IMR-90 (cell line): Measurements from ENCODE around the gene CLIC5. TPM values are rescaled to one million over a fixed set of nuclear protein-coding genes. Genes with fewer than 3 reads are reported as not detected.

Experiments
- ATAC-seq: fragments of 200-7000 bp; cut with Tn5 transposase; 2 replicates; pipeline ENCODE4 v1.9.1; 2020; ENCODE audit warnings: low read depth, mild to moderate bottlenecking, moderate library complexity
- BruUV-seq: library from RNA; stranded (reverse); fragments of 400-500 nt; replicated peaks from 2 replicates; lab custom pipeline; 2021; lab: Mats Ljungman, UMichigan
- CTCF ChIA-PET: fragments of 300-600 bp; formaldehyde crosslinking; extraction: SDS; loops from one replicate; lab custom pipeline; 2021; ENCODE audit warnings: antibody characterized with exemption; lab: Yijun Ruan, JAX
- POLR2A ChIA-PET: fragments of 300-600 bp; sonication (Branson Sonifier 250); formaldehyde crosslinking; loops from one replicate; lab custom pipeline; 2022; ENCODE audit warnings: antibody characterized with exemption; ENCODE audit not compliant: unreplicated experiment; lab: Charles Lee
- DNase-seq: peaks from one replicate; pipeline ENCODE4 v3.0.0; 2013
- H2AFZ ChIP-seq: replicated peaks from 2 replicates; pipeline ENCODE3; 2013; ENCODE audit warnings: low read length, mild to moderate bottlenecking; ENCODE audit not compliant: poor library complexity
- H2AK5ac ChIP-seq: 2 replicates; pipeline ENCODE4 v1.6.1; 2013; ENCODE audit warnings: low read depth, low read length, inconsistent platforms
- H2AK9ac ChIP-seq: replicated peaks from 2 replicates; pipeline ENCODE3; 2013; ENCODE audit warnings: mild to moderate bottlenecking, low read depth, low read length, moderate library complexity; ENCODE audit not compliant: poor library complexity
- H2BK120ac ChIP-seq: 2 replicates; pipeline ENCODE4 v1.6.1; 2013; ENCODE audit warnings: low read depth, low read length, inconsistent platforms
- H2BK15ac ChIP-seq: 3 replicates; pipeline ENCODE4 v1.6.1; 2013; ENCODE audit warnings: low read depth, low read length, inconsistent platforms
- H2BK20ac ChIP-seq: 2 replicates; pipeline ENCODE4 v1.6.1; 2013; ENCODE audit warnings: low read depth, mild to moderate bottlenecking, inconsistent platforms, low read length, moderate library complexity
- H2BK5ac ChIP-seq: 2 replicates; pipeline ENCODE4 v1.6.1; 2013; ENCODE audit warnings: mild to moderate bottlenecking, low read depth, low read length, inconsistent platforms; ENCODE audit not compliant: poor library complexity, severe bottlenecking
- H3K14ac ChIP-seq: replicated peaks from 2 replicates; pipeline ENCODE4 v1.6.1; 2013; ENCODE audit warnings: low read depth, low read length, inconsistent platforms
- H3K18ac ChIP-seq: 2 replicates; pipeline ENCODE4 v1.6.1; 2013; ENCODE audit warnings: low read depth, low read length, control low read depth
- H3K23ac ChIP-seq: 2 replicates; pipeline ENCODE4 v1.6.1; 2013; ENCODE audit warnings: low read depth, low read length, inconsistent platforms
- H3K27ac ChIP-seq: 2 replicates; pipeline ENCODE4 v1.5.1; 2013; ENCODE audit warnings: mild to moderate bottlenecking, control low read depth, low read length; ENCODE audit not compliant: insufficient read depth
- H3K27me3 ChIP-seq: 2 replicates; pipeline ENCODE4 v1.6.1; 2013; ENCODE audit warnings: low read length; ENCODE audit not compliant: control insufficient read depth, insufficient read depth
- H3K36me3 ChIP-seq: 2 replicates; pipeline ENCODE4 v1.6.1; 2013; ENCODE audit warnings: low read length, mixed read lengths; ENCODE audit not compliant: control insufficient read depth, insufficient read depth
- H3K4ac ChIP-seq: 2 replicates; pipeline ENCODE4 v1.6.1; 2013; ENCODE audit warnings: low read depth, low read length, inconsistent platforms
- H3K4me1 ChIP-seq: 2 replicates; pipeline ENCODE4 v1.6.1; 2013; ENCODE audit warnings: low read length, mixed read lengths; ENCODE audit not compliant: control insufficient read depth, insufficient read depth
- H3K4me2 ChIP-seq: 2 replicates; pipeline ENCODE4 v1.6.1; 2013; ENCODE audit warnings: low read depth, mild to moderate bottlenecking, control low read depth, low read length, moderate library complexity
- H3K4me3 ChIP-seq: 2 replicates; pipeline ENCODE4 v1.5.1; 2013; ENCODE audit warnings: low read depth, mild to moderate bottlenecking, control low read depth, low read length, moderate library complexity; ENCODE audit not compliant: insufficient read depth
- H3K56ac ChIP-seq: 2 replicates; pipeline ENCODE4 v1.6.1; 2013; ENCODE audit warnings: low read length, inconsistent platforms; ENCODE audit not compliant: insufficient read depth; ENCODE audit errors: extremely low read depth
- H3K79me1 ChIP-seq, 2 experiments: 2 replicates each; pipeline ENCODE4 v1.6.1; 2013; ENCODE audit warnings: low read length in 2 of 2, inconsistent platforms in 1 of 2, low read depth in 1 of 2
- H3K9ac ChIP-seq: 2 replicates; pipeline ENCODE4 v1.6.1; 2013; ENCODE audit warnings: low read depth, low read length, control low read depth
- H3K9me1 ChIP-seq: 2 replicates; pipeline ENCODE4 v1.6.1; 2013; ENCODE audit warnings: low read length, inconsistent platforms; ENCODE audit not compliant: insufficient read depth
- H3K9me3 ChIP-seq: 2 replicates; pipeline ENCODE4 v1.6.1; 2013; ENCODE audit warnings: low read length; ENCODE audit not compliant: control insufficient read depth, insufficient read depth
- H4K20me1 ChIP-seq: 2 replicates; pipeline ENCODE4 v1.6.1; 2013; ENCODE audit warnings: low read length, inconsistent platforms; ENCODE audit not compliant: insufficient read depth
- H4K5ac ChIP-seq: 2 replicates; pipeline ENCODE4 v1.6.1; 2013; ENCODE audit warnings: mild to moderate bottlenecking, low read depth, low read length, control low read depth
- H4K8ac ChIP-seq, 2 experiments: 2 replicates each; pipeline ENCODE4 v1.6.1; 2013; ENCODE audit warnings: low read depth in 2 of 2, low read length in 2 of 2, control low read depth in 1 of 2, inconsistent platforms in 1 of 2
- H4K91ac ChIP-seq: 2 replicates; pipeline ENCODE4 v1.6.1; 2013; ENCODE audit warnings: low read depth, low read length, inconsistent platforms; ENCODE audit not compliant: insufficient read depth
- BHLHE40 ChIP-seq: fragments of 150-350 bp; IDR thresholded peaks from 2 replicates; pipeline ENCODE4 v1.6.1; 2016; ENCODE audit warnings: mild to moderate bottlenecking, low read depth, low read length
- CEBPB ChIP-seq: IDR thresholded peaks from 2 replicates; pipeline ENCODE4 v1.6.1; 2012; ENCODE audit warnings: low read depth, low read length, improper control_type of control experiment
- CHD1 ChIP-seq: IDR thresholded peaks from 2 replicates; pipeline ENCODE4 v1.6.1; 2012; ENCODE audit warnings: low read depth, low read length, improper control_type of control experiment
- CTCF ChIP-seq: conservative IDR thresholded peaks from 2 replicates; pipeline ENCODE4 v1.5.1; 2012; ENCODE audit warnings: mild to moderate bottlenecking, low read depth, low read length, improper control_type of control experiment
- ELK1 ChIP-seq: fragments of 150-350 bp; IDR thresholded peaks from 2 replicates; pipeline ENCODE4 v1.6.1; 2016; ENCODE audit warnings: low read depth, mild to moderate bottlenecking, low read length, moderate library complexity, borderline replicate concordance
- FOS ChIP-seq: fragments of 150-350 bp; IDR thresholded peaks from 2 replicates; pipeline ENCODE4 v1.6.1; 2016; ENCODE audit warnings: low read depth, low read length
- MAFK ChIP-seq: IDR thresholded peaks from 2 replicates; pipeline ENCODE4 v1.6.1; 2012; ENCODE audit warnings: low read depth, low read length, improper control_type of control experiment
- MAZ ChIP-seq: IDR thresholded peaks from 2 replicates; pipeline ENCODE4 v1.6.1; 2012; ENCODE audit warnings: low read depth, mild to moderate bottlenecking, low read length, improper control_type of control experiment, moderate library complexity, borderline replicate concordance
- MXI1 ChIP-seq: IDR thresholded peaks from 2 replicates; pipeline ENCODE4 v1.6.1; 2012; ENCODE audit warnings: low read depth, mild to moderate bottlenecking, low read length, moderate library complexity, borderline replicate concordance
- NFE2L2 ChIP-seq: fragments of 150-350 bp; IDR thresholded peaks from 2 replicates; pipeline ENCODE4 v1.6.1; 2016; ENCODE audit warnings: low read depth, mild to moderate bottlenecking, low read length
- POLR2A ChIP-seq: IDR thresholded peaks from 2 replicates; pipeline ENCODE4 v1.6.1; 2012; ENCODE audit warnings: mild to moderate bottlenecking, low read depth, low read length
- RAD21 ChIP-seq: IDR thresholded peaks from 2 replicates; pipeline ENCODE4 v1.6.1; 2012; ENCODE audit warnings: low read length, improper control_type of control experiment
- RCOR1 ChIP-seq: IDR thresholded peaks from 2 replicates; pipeline ENCODE4 v1.6.1; 2012; ENCODE audit warnings: mild to moderate bottlenecking, low read length, improper control_type of control experiment; ENCODE audit not compliant: insufficient replicate concordance
- RFX5 ChIP-seq: IDR thresholded peaks from 2 replicates; pipeline ENCODE4 v1.8.0; 2012; ENCODE audit warnings: low read depth, mild to moderate bottlenecking, low read length, moderate library complexity
- SMC3 ChIP-seq: fragments of 150-350 bp; IDR thresholded peaks from 2 replicates; pipeline ENCODE4 v1.6.1; 2016; ENCODE audit warnings: low read depth, mild to moderate bottlenecking, antibody characterized with exemption, low read length, moderate library complexity
- USF2 ChIP-seq: fragments of 150-350 bp; IDR thresholded peaks from 2 replicates; pipeline ENCODE4 v1.6.1; 2017; ENCODE audit warnings: mild to moderate bottlenecking, antibody characterized with exemption, low read length, low read depth
- WGBS, 2 experiments: methylation state at CpG; one replicate each; pipeline versions ENCODE4 v1.1.5 to v1.1.7; 2013; ENCODE audit warnings: missing lambda C conversion rate in 2 of 2; ENCODE audit not compliant: insufficient read length in 1 of 2; ENCODE audit errors: extremely low coverage in 2 of 2; 5-methylcytosine and 5-hydroxymethylcytosine counted together
- dilution Hi-C: fragments of 300-500 bp; cut with HindIII; formaldehyde crosslinking; loops from one replicate; pipeline ENCODE4 v1.14.3; 2018; ENCODE audit warnings: low sequenced_read_pairs; ENCODE audit not compliant: unreplicated experiment
- in situ Hi-C: fragments of 300-500 bp; cut with MboI; formaldehyde crosslinking; loops from 3 replicates; pipeline ENCODE4 v1.14.3; 2019; ENCODE audit warnings: low sequenced_read_pairs, inconsistent platforms, mixed read lengths
- intact Hi-C: fragments of 100-400 bp; cut with micrococcal nuclease; formaldehyde crosslinking; loops from 2 replicates; pipeline ENCODE4 v1.10.0; 2022
- polyA plus RNA-seq, 3 experiments: library from polyadenylated mRNA; depleted of rRNA; stranded (reverse); fragments of >200 nt; gene quantifications; 2 replicates each; pipeline ENCODE4 v1.2.3, GENCODE V29; 2012; ENCODE audit warnings: low replicate concordance in 1 of 3
- total RNA-seq: library from RNA; depleted of rRNA; stranded (reverse); fragments of >200 nt; gene quantifications from 2 replicates; pipeline ENCODE4 v1.2.3, GENCODE V29; 2012

The CLIC5 gene
- total and polyA plus RNA-seq, 2 of the 4 experiments (the other 2 are of a cell fraction), result not detected

- no TSS peak for BruUV-seq
- TF ChIP-seq MXI1, result no peak
- TF ChIP-seq RFX5, result no peak
- TF ChIP-seq CHD1, result no peak
- no peak for TF ChIP-seq FOS
- TF ChIP-seq CTCF, result no peak
- TF ChIP-seq CEBPB, result no peak
- no peak for TF ChIP-seq ELK1
- TF ChIP-seq MAFK, result no peak
- no peak for TF ChIP-seq NFE2L2
- no peak for TF ChIP-seq MAZ
- TF ChIP-seq BHLHE40, result no peak
- TF ChIP-seq USF2, result no peak
- TF ChIP-seq RAD21, result no peak
- no peak for TF ChIP-seq SMC3
- no peak for TF ChIP-seq POLR2A
- no peak for TF ChIP-seq RCOR1
- H3K79me1 ChIP-seq, result no peaks in the 10 kb centered on the region
- H3K23ac ChIP-seq, result no peak overlapping the region
- no peak overlapping the region for H2BK120ac ChIP-seq
- H4K91ac ChIP-seq, result no peak overlapping the region
- no peak overlapping the region for H2AK9ac ChIP-seq
- H3K56ac ChIP-seq, result no peak overlapping the region
- no peak overlapping the region for H4K8ac ChIP-seq
- no peak overlapping the region for H4K5ac ChIP-seq
- no peak for DNase-seq
- WGBS, 2 experiments, result no CpG with 5 or more reads among the region's 1 CpG
- CTCF ChIA-PET, result no interaction called here
- H3K18ac ChIP-seq, result no peak overlapping the region
- H2AFZ ChIP-seq, result no peak overlapping the region
- H3K9me3 ChIP-seq, result no peaks in the 10 kb centered on the region
- intact Hi-C loops, result no loop called here
- H3K4me2 ChIP-seq, result no peak overlapping the region
- H3K4ac ChIP-seq, result no peak overlapping the region
- no peak overlapping the region for H2BK20ac ChIP-seq
- dilution Hi-C loops, result no loop called here
- ATAC-seq, result no peak
- no peaks in the 10 kb centered on the region for H3K27me3 ChIP-seq
- no peaks in the 10 kb centered on the region for H3K36me3 ChIP-seq
- in situ Hi-C loops, result no loop called here
- POLR2A ChIA-PET, result no interaction called here
- no peak overlapping the region for H3K4me3 ChIP-seq
- H3K9ac ChIP-seq, result no peak overlapping the region
- no peak overlapping the region for H2AK5ac ChIP-seq
- no peak overlapping the region for H3K27ac ChIP-seq
- H3K4me1 ChIP-seq, result no peaks in the 10 kb centered on the region
- no peak overlapping the region for H2BK5ac ChIP-seq
- H2BK15ac ChIP-seq, result no peak overlapping the region
- no peaks in the 10 kb centered on the region for H3K9me1 ChIP-seq
- H4K20me1 ChIP-seq, result no peaks in the 10 kb centered on the region
- no peak overlapping the region for H3K14ac ChIP-seq
Observed at GRCh38 chr6:46029602-46030001, 13.9 kb upstream of the CLIC5 start.
